H1 (cell line): ENCODE data around the gene HOXB7. TPM values are rescaled to one million over a fixed set of nuclear protein-coding genes. Genes with fewer than 3 reads are reported as not detected.
A peak's percentile ranks its signal among the peaks of the same experiment; 100 is the strongest.

Experiments
- CTCF ChIA-PET: fragments of 300-600 bp; sonication (Branson Sonifier 250); formaldehyde crosslinking; loops from one replicate; lab custom pipeline; 2021; ENCODE audit not compliant: partially characterized antibody; lab: Charles Lee
- POLR2A ChIA-PET: fragments of 300-600 bp; sonication (Branson Sonifier 250); formaldehyde crosslinking; loops from one replicate; lab custom pipeline; 2021; ENCODE audit warnings: inconsistent platforms; ENCODE audit not compliant: partially characterized antibody; lab: Charles Lee
- DNase-seq, 2 experiments: peaks; one replicate each; pipeline versions ENCODE4 v3.0.0 to v3.0.0-alpha.2; 2010 to 2022; ENCODE audit warnings: low spot score in 2 of 2, low read depth in 1 of 2, mixed read lengths in 1 of 2
- FAIRE-seq: peaks from 2 replicates; lab custom pipeline; 2011; peaks lifted over from hg19 to GRCh38; lab: Jason Lieb, UNC
- H2AFZ ChIP-seq: 2 replicates; pipeline ENCODE4 v1.8.1; 2012; ENCODE audit warnings: low read length, inconsistent platforms
- H2AK5ac ChIP-seq: 2 replicates; pipeline ENCODE4 v1.6.1; 2013; ENCODE audit warnings: low read depth, low read length
- H2BK120ac ChIP-seq: replicated peaks from 2 replicates; pipeline ENCODE3; 2013; ENCODE audit warnings: low read depth, low read length, inconsistent platforms
- H2BK12ac ChIP-seq: 2 replicates; pipeline ENCODE4 v1.6.1; 2013; ENCODE audit warnings: low read depth, low read length
- H2BK15ac ChIP-seq: 2 replicates; pipeline ENCODE4 v1.6.1; 2013; ENCODE audit warnings: low read length
- H2BK20ac ChIP-seq: 2 replicates; pipeline ENCODE4 v1.6.1; 2013; ENCODE audit warnings: low read length
- H2BK5ac ChIP-seq: 2 replicates; pipeline ENCODE4 v1.6.1; 2013; ENCODE audit warnings: low read depth, low read length
- H3K14ac ChIP-seq: 2 replicates; pipeline ENCODE4 v1.6.1; 2013; ENCODE audit warnings: inconsistent platforms; ENCODE audit not compliant: insufficient read length
- H3K18ac ChIP-seq: 2 replicates; pipeline ENCODE4 v1.6.1; 2013; ENCODE audit warnings: low read length; ENCODE audit errors: extremely low read depth
- H3K23ac ChIP-seq: 2 replicates; pipeline ENCODE4 v1.6.1; 2013; ENCODE audit warnings: inconsistent platforms; ENCODE audit not compliant: insufficient read length
- H3K23me2 ChIP-seq: 2 replicates; pipeline ENCODE4 v1.6.1; 2013; ENCODE audit warnings: low read depth, low read length
- H3K27ac ChIP-seq: 2 replicates; pipeline ENCODE4 v1.6.1; 2011; ENCODE audit warnings: low read depth, low read length, inconsistent platforms
- H3K27me3 ChIP-seq, 4 experiments: replicated peaks in 1 of 4; 1 replicate in 1 of 4; 2 replicates in 3 of 4; pipeline versions ENCODE4 v1.6.1 to v1.8.1; 2011 to 2013; ENCODE audit warnings: low read length in 3 of 4, mild to moderate bottlenecking in 3 of 4, inconsistent platforms in 2 of 4, mixed read lengths in 2 of 4, moderate library complexity in 1 of 4; ENCODE audit not compliant: control insufficient read depth in 3 of 4, insufficient read depth in 3 of 4; ENCODE audit errors: extremely low read depth in 1 of 4
- H3K36me3 ChIP-seq, 4 experiments: 2 replicates each; pipeline versions ENCODE4 v1.6.1 to v1.8.1; 2011 to 2013; ENCODE audit warnings: mild to moderate bottlenecking in 4 of 4, low read length in 3 of 4, moderate library complexity in 2 of 4, control low read depth in 1 of 4, inconsistent platforms in 1 of 4; ENCODE audit not compliant: insufficient read depth in 4 of 4, control insufficient read depth in 2 of 4
- H3K4ac ChIP-seq: replicated peaks from 2 replicates; pipeline ENCODE3; 2013; ENCODE audit warnings: low read length, low read depth, mixed read lengths, inconsistent platforms; ENCODE audit not compliant: insufficient read length
- H3K4me1 ChIP-seq, 4 experiments: replicated peaks in 1 of 4; 1 replicate in 1 of 4; 2 replicates in 3 of 4; pipeline versions ENCODE4 v1.6.1 to v1.8.1; 2011 to 2013; ENCODE audit warnings: low read length in 3 of 4, inconsistent platforms in 2 of 4, mixed read lengths in 1 of 4; ENCODE audit not compliant: insufficient read depth in 4 of 4, control insufficient read depth in 3 of 4
- H3K4me2 ChIP-seq, 2 experiments: 2 replicates each; pipeline versions ENCODE4 v1.6.1 to v1.8.1; 2011 to 2013; ENCODE audit warnings: low read depth in 2 of 2, low read length in 2 of 2, control low read depth in 1 of 2, inconsistent platforms in 1 of 2, mild to moderate bottlenecking in 1 of 2; ENCODE audit not compliant: insufficient read depth in 1 of 2
- H3K4me3 ChIP-seq, 4 experiments: fragments of 200-600, 300-600 bp in 1 of 4; sonication (generic), shearing (Covaris generic), sonication (Bioruptor Twin) in 1 of 4; 2 replicates each; pipeline versions ENCODE4 v1.5.1 to v1.8.1; 2011 to 2016; ENCODE audit warnings: low read length in 4 of 4, low read depth in 3 of 4, control low read depth in 2 of 4, inconsistent platforms in 2 of 4, mild to moderate bottlenecking in 2 of 4, mixed read lengths in 1 of 4, moderate library complexity in 1 of 4; ENCODE audit not compliant: insufficient read depth in 2 of 4; ENCODE audit errors: extremely low read depth in 1 of 4
- H3K56ac ChIP-seq: replicated peaks from 2 replicates; pipeline ENCODE3; 2013; ENCODE audit warnings: low read depth, mild to moderate bottlenecking, mixed read lengths, low read length, inconsistent platforms; ENCODE audit not compliant: insufficient read length
- H3K79me1 ChIP-seq: 2 replicates; pipeline ENCODE4 v1.6.1; 2013; ENCODE audit warnings: low read depth, low read length, control low read depth
- H3K79me2 ChIP-seq, 2 experiments: 2 replicates each; pipeline versions ENCODE4 v1.6.1 to v1.8.1; 2012 to 2013; ENCODE audit warnings: low read length in 2 of 2, mild to moderate bottlenecking in 2 of 2, inconsistent platforms in 1 of 2; ENCODE audit not compliant: insufficient read depth in 2 of 2, control insufficient read depth in 1 of 2
- H3K9ac ChIP-seq, 4 experiments: replicated peaks in 1 of 4; 1 replicate in 1 of 4; 2 replicates in 3 of 4; pipeline versions ENCODE4 v1.6.1 to v1.8.1; 2011 to 2013; ENCODE audit warnings: low read depth in 3 of 4, low read length in 3 of 4, control low read depth in 2 of 4, mild to moderate bottlenecking in 2 of 4, moderate library complexity in 2 of 4, inconsistent platforms in 1 of 4; ENCODE audit errors: extremely low read depth in 1 of 4
- H3K9me3 ChIP-seq, 2 experiments: 2 replicates each; pipeline versions ENCODE4 v1.6.1 to v1.8.1; 2012 to 2013; ENCODE audit warnings: mild to moderate bottlenecking in 2 of 2, moderate library complexity in 2 of 2, control low read depth in 1 of 2, inconsistent platforms in 1 of 2, low read depth in 1 of 2, low read length in 1 of 2, mixed read lengths in 1 of 2; ENCODE audit not compliant: insufficient read depth in 2 of 2
- H4K20me1 ChIP-seq, 2 experiments: replicated peaks in 1 of 2; 2 replicates each; pipeline versions ENCODE3 to v1.8.1; 2011 to 2013; ENCODE audit warnings: inconsistent platforms in 2 of 2, low read length in 2 of 2, mild to moderate bottlenecking in 1 of 2; ENCODE audit not compliant: insufficient read depth in 2 of 2, control insufficient read depth in 1 of 2
- H4K5ac ChIP-seq: 2 replicates; pipeline ENCODE4 v1.6.1; 2013; ENCODE audit warnings: low read length, low read depth, mixed read lengths, inconsistent platforms; ENCODE audit not compliant: insufficient read length
- H4K8ac ChIP-seq: 2 replicates; pipeline ENCODE4 v1.8.0; 2013; ENCODE audit warnings: mild to moderate bottlenecking, moderate library complexity, low read length, inconsistent platforms; ENCODE audit not compliant: insufficient read depth; ENCODE audit errors: extremely low read depth
- H4K91ac ChIP-seq: replicated peaks from 2 replicates; pipeline ENCODE3; 2013; ENCODE audit warnings: low read length, mixed read lengths, inconsistent platforms; ENCODE audit not compliant: insufficient read length
- BACH1 ChIP-seq: IDR thresholded peaks from 2 replicates; pipeline ENCODE4 v1.6.1; 2012; ENCODE audit warnings: low read length, improper control_type of control experiment
- CBX8 ChIP-seq: fragments of 300-800, 300-1000 bp; sonication (generic); IDR thresholded peaks from 2 replicates; pipeline ENCODE4 v1.7.1; 2016; ENCODE audit warnings: low read depth, low read length, borderline replicate concordance
- EZH2 ChIP-seq: fragments of 200-600 bp; sonication (generic); IDR thresholded peaks from 2 replicates; pipeline ENCODE4 v1.7.1; 2012; ENCODE audit warnings: low read depth, mild to moderate bottlenecking, moderate library complexity, low read length, inconsistent platforms; ENCODE audit not compliant: severe bottlenecking
- KDM4A ChIP-seq: IDR thresholded peaks from one replicate; pipeline ENCODE4 v1.7.1; 2012; ENCODE audit warnings: low read depth, mild to moderate bottlenecking, moderate library complexity, low read length, inconsistent platforms; ENCODE audit not compliant: severe bottlenecking
- RNF2 ChIP-seq: fragments of 200-900, 300-1000 bp; sonication (generic); IDR thresholded peaks from 2 replicates; pipeline ENCODE4 v1.7.1; 2016; ENCODE audit warnings: borderline replicate concordance, low read depth, mild to moderate bottlenecking, antibody characterized with exemption, low read length; ENCODE audit not compliant: poor library complexity, severe bottlenecking; ENCODE audit errors: missing control alignments
- SP1 ChIP-seq: IDR thresholded peaks from 2 replicates; pipeline ENCODE4 v1.6.1; 2011; ENCODE audit warnings: low read depth, low read length
- YY1 ChIP-seq: IDR thresholded peaks from 2 replicates; pipeline ENCODE4 v1.6.1; 2011; ENCODE audit warnings: low read depth, mild to moderate bottlenecking, low read length
- WGBS, 2 experiments: shearing (Covaris generic) in 1 of 2; methylation state at CpG; one replicate each; pipeline versions ENCODE4 v1.1.6 to v1.1.7; 2013 to 2015; ENCODE audit warnings: low lambda C conversion rate in 2 of 2, mixed read lengths in 2 of 2, inconsistent platforms in 1 of 2, low coverage in 1 of 2, missing lambda C conversion rate in 1 of 2; ENCODE audit not compliant: insufficient replicate concordance in 2 of 2, insufficient coverage in 1 of 2, insufficient read length in 1 of 2; ENCODE audit errors: extremely low coverage in 1 of 2, missing lambda C conversion rate in 1 of 2; 5-methylcytosine and 5-hydroxymethylcytosine counted together
- polyA plus RNA-seq, 7 experiments: library from polyadenylated mRNA; depleted of rRNA in 3 of 7; stranded (reverse) in 5 of 7; unstranded in 2 of 7; fragments of >200 nt in 5 of 7; fragments of 200-250 nt in 2 of 7; gene quantifications; 1 replicate in 5 of 7; 2 replicates in 1 of 7; 4 replicates in 1 of 7; pipeline versions ENCODE4 v1.2.1 to v1.2.3, GENCODE V29; 2011 to 2013; ENCODE audit warnings: missing spikeins in 2 of 7, mixed read lengths in 2 of 7
- total RNA-seq: library from RNA; stranded (reverse); fragmentation: NEBNext Ultra II Directional; extraction: Animal tissue kit (Norgen Biotek cat#: 25700); gene quantifications from 2 replicates; pipeline ENCODE4 v1.2.1, GENCODE V29; 2021
- TF ChIP-seq, protein P1 (sequence below): IDR thresholded peaks from 2 replicates; pipeline ENCODE4 v1.6.1; 2012; ENCODE audit warnings: inconsistent platforms

Gene HOXB7
- total and polyA plus RNA-seq, 2 of the 8 experiments (the other 6 are each of a cell fraction or from before 2014, with no cell fraction given), result not detected

DNA sequence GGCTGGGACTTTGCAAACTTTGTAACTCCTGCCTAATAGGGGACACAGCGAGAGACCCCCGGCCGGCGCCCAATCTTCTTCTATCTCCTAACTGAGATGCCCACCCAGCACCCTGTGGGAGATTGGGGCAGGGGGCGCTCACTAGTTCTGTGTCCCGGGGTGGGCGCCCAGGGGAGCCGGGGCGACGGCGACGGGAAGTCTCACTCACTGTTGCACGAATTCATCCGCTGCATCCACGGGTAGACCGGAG, 13.4 kb downstream of the HOXB7 start:
- no peaks in the 10 kb centered on the region for H3K79me2 ChIP-seq

More for the DNA sequence above, 13.4 kb downstream of the HOXB7 start:
- no peak overlapping the region for H2BK5ac ChIP-seq
- H3K18ac ChIP-seq, result no peak overlapping the region; the same call in none of the 2 replicates
- H2BK120ac ChIP-seq, result no peak overlapping the region
- no peak overlapping the region for H2AK5ac ChIP-seq
- H4K20me1 ChIP-seq, result peaks cover 40 to 57% of the 10 kb centered on the region in 2 experiments
- TF ChIP-seq KDM4A, result no peak
- TF ChIP-seq BACH1, result no peak
- TF ChIP-seq RNF2, result peak; percentile 89
- TF ChIP-seq EZH2, result no peak
- no peak for TF ChIP-seq SP1
- TF ChIP-seq, protein P1, sequence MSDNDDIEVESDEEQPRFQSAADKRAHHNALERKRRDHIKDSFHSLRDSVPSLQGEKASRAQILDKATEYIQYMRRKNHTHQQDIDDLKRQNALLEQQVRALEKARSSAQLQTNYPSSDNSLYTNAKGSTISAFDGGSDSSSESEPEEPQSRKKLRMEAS, result no peak
- no peak for TF ChIP-seq YY1
- no peak for TF ChIP-seq CBX8
- TF ChIP-seq, all 59 proteins: peak for 1
- Histone ChIP-seq H3K79me1 (no peaks in the 10 kb centered on the region), H2BK20ac (no peak overlapping the region), H3K27ac (no peak overlapping the region), H4K5ac (no peak overlapping the region), H3K23me2 (no peaks in the 10 kb centered on the region; the same call in 1 of the 2 replicates), H3K4me3 (peak overlapping the region in 1 of 4 experiments; percentile 29; a peak in 1 of 8 replicates), H2BK15ac (0 out of 2 replicates have a peak overlapping the region, but pooled peaks have one; percentile 81), H3K9me3 (no peaks in the 10 kb centered on the region), H3K27me3 (peaks cover 96 to 100% (median 99%) of the 10 kb centered on the region in 4 experiments), H4K8ac (no peak overlapping the region; the same call in 1 of the 2 replicates), H3K4ac (no peak overlapping the region), H2BK12ac (peak overlapping the region; percentile 39; the same call in 1 of the 2 replicates), H3K56ac (no peak overlapping the region), H3K4me1 (peaks cover 0 to 12% (median 6%) of the 10 kb centered on the region in 4 experiments; a peak in 5 of 7 replicates), H3K36me3 (no peaks in the 10 kb centered on the region; a peak in 1 of 8 replicates), H3K4me2 (peak overlapping the region; percentile 21 to 56; a peak in 3 of 4 replicates), H3K23ac (no peak overlapping the region), H3K14ac (no peak overlapping the region), H4K91ac (no peak overlapping the region), H2AFZ (no peak overlapping the region), H3K9ac (no peak overlapping the region)
- FAIRE-seq (no peak), DNase-seq (no peak)
- whole genome bisulfite sequencing, 2 experiments, result 8% methylated on average over 5 of the region's 16 CpGs; no CpG with 5 or more reads in 1 of the 2 experiments
- CTCF ChIA-PET, result interaction anchor here (0.6 to 2.1 kb wide), 4 partner anchors 21 to 299 kb away, joined by 3 to 8 read pairs (median 4); no protein-coding TSS in a partner anchor
- POLR2A ChIA-PET, result interaction anchor here (1.0 kb wide), 1 partner anchor 18 kb away, joined by 3 read pairs; no protein-coding TSS in a partner anchor
